ENCODE results near the gene PBX1.
"Not testable (repeated sequence)": the region's sequence is repeated elsewhere in the genome, so short reads cannot be mapped to it uniquely, and the experiment has no call there.

Gene PBX1

GRCh38 chr1:164592634-164593033 lies 33.6 kb downstream of the PBX1 start:
- DNase-seq, result no peak

GRCh38 chr1:164595212-164595611 lies 36.2 kb downstream of the PBX1 start:
- no peak for DNase-seq

- no peak for DNase-seq
These were observed 37.2 kb downstream of the PBX1 start for GRCh38 chr1:164596172-164596571.

GRCh38 chr1:164598719-164599118 lies 39.7 kb downstream of the PBX1 start:
- DNase-seq, result no peak

- no peak for DNase-seq
These were observed 40.3 kb downstream of the PBX1 start for GRCh38 chr1:164599272-164599671.

- no peak for DNase-seq
These were observed 42.6 kb downstream of the PBX1 start for GRCh38 chr1:164601399-164602100.

GRCh38 chr1:164602101-164602422 lies 43.1 kb downstream of the PBX1 start:
- DNase-seq, result no peak

- DNase-seq, result no peak
These were observed 43.6 kb downstream of the PBX1 start for GRCh38 chr1:164602480-164603093.

- DNase-seq, result not testable (repeated sequence)
These were observed 44.8 kb downstream of the PBX1 start for GRCh38 chr1:164603805-164604204.

- DNase-seq, result no peak
These were observed 45.6 kb downstream of the PBX1 start for GRCh38 chr1:164604541-164604940.

- DNase-seq, result no peak
These were observed 46.5 kb downstream of the PBX1 start for GRCh38 chr1:164605254-164606091.

GRCh38 chr1:164607351-164607750 lies 48.4 kb downstream of the PBX1 start:
- DNase-seq, result no peak

- DNase-seq, result no peak
These were observed 49.7 kb downstream of the PBX1 start for GRCh38 chr1:164608651-164609057.

GRCh38 chr1:164609089-164609488 lies 50.1 kb downstream of the PBX1 start:
- DNase-seq, result no peak

GRCh38 chr1:164610538-164611222 lies 51.7 kb downstream of the PBX1 start:
- DNase-seq, result no peak

GRCh38 chr1:164611754-164612642 lies 53.0 kb downstream of the PBX1 start:
- DNase-seq, result no peak

GRCh38 chr1:164613176-164613575 lies 54.2 kb downstream of the PBX1 start:
- DNase-seq, result no peak

- no peak for DNase-seq
These were observed 55.3 kb downstream of the PBX1 start for GRCh38 chr1:164614316-164614715.

GRCh38 chr1:164617377-164618201 lies 58.6 kb downstream of the PBX1 start:
- DNase-seq, result no peak

- DNase-seq, result no peak
These were observed 59.2 kb downstream of the PBX1 start for GRCh38 chr1:164618202-164618564.

GRCh38 chr1:164619006-164619784 lies 60.2 kb downstream of the PBX1 start:
- no peak for DNase-seq

All from activated naive CD4-positive, alpha-beta T cell (primary cell).